ENCODE measurements around the gene ENPP3.
A peak's percentile ranks its signal among the peaks of the same experiment; 100 is the strongest.

ENPP3 gene

DNA sequence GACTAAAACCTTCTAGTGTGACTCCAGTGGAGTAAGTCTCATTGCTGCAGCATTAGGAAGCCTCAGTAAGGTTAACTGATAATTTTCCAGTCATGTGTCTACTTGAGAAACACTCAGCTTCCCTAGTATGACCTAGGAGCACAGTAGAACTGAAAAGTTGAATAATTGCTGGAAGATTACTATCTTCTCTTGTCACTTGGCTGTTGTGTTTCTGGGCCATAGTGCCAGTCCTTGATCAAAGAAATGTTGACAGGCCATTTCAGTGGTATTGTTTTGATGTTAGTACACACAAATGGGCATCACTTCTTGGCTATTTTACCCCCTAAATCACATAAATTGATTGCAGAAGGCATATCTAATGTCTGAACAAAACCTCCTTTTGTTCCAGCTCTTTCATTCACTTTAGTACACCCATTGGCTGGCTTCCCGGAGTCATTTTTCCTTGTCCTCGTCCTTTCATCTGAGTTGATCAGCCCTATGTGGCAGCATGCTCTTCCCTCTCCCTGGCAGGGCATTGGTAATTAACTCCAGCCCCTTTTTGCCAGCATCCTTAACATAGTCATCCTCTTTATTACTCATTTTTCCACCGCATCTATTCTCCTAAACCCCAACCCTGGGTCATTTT lies 6.0 kb downstream of the ENPP3 start:
- no peak for DNase-seq (ENCODE audit: low read depth)

DNA sequence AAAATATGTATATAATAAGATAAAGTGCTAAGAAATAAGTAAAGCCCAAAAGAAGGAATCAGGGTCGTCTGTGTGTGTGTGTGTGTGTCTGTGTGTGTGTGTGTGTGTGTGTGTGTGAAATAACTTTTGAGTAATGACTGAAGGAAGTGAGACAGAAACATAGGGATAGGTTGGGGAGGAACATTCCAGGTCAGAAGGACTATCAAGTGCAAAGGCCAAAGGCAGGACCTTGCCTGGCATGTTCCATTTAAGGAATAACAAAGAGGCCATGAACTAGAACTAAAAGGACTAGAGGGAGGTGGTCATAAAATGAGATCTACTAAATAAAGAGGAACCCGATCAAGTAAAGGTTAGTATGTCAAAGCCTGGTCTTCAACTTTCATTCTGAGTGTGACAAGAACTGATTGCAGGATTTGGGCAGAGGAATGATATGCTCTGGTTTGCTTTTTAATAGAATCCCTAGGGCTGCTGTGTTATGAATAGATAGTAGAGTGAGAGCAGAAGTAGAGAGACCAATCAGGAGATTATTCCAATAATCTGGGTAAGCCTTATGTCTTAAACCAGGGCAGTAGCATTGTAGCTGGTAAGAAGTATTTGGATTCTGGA lies 6.9 kb downstream of the ENPP3 start:
- no peak for DNase-seq (ENCODE audit: low read depth)

DNA sequence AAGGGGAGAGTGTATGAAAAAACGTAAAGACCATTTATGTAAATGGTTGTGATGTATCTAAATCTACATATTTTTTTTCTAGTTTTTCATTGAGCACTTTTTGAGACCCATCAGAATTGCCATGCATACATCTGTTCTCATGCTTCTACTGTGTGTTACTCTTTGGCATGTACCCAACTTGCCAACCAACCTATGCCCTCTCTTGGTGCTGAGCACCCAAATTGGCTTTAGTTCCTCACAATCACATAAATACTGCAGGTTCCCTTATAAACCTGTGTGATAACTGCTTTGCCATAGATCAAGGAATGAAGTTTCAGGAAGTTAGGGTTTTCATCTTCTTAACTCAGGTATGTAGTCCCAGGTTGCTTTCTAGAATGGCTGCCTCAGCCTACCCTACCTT lies 7.8 kb downstream of the ENPP3 start:
- DNase-seq (ENCODE audit: low read depth): no peak

DNA sequence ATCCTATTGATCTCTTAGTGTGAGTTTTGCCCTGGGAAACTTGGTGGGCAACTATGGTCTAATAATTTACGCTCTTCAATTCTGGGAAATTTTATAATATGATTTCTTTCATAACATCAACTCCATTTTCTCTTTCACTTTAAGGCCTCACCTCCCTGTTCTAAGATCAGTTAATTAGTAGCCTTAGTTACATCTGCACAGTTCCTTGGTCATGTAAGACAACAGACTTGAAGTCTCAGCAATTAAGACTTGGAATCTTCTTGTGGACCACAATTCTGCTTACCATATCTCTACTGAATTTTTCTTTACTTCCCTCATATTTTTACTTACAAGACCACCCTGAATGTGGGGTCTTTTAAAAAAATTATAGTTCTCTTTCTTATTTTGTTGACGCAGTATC lies 8.7 kb downstream of the ENPP3 start:
- no peak for DNase-seq (ENCODE audit: low read depth)

DNA sequence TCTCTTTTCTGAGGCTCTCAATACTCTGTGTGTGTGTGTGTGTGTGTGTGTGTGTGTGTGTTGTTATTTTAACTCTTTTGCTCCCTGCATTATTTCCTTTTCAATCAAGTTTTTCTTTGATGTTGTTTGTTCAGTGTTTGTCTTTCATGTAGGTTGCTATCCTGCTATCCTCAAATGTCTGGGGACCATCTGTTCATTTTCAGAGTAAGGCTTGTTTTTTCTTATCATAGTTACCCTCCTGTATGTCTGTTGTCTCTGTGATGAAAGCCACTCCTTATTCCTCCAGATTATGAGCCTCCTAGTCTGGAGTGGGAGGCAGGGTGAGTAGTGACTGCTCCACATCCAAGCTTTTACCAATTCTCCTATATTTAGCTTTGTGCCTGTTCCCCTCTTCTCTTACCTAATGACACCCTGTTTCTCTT lies 9.2 kb downstream of the ENPP3 start:
- no peak for DNase-seq (ENCODE audit: low read depth)

DNA sequence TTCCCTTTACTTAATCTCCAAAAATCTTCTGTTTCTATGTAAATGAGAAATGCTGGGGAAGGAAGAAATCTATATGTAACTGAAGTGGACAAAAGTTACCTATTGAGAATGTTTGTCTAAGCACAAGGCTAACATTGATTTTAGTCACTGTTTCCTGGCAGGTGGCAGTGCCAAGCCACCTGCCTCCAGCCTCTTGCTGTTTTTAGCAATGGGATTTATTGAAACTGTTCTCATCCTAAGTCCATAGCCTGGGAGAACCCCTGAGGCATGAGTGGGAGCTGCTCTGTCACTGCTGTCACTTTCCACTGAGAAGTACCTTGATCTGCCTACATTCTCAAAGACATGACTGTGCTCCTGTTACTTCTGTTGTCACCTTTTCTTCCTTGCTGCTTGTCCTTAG lies 14.7 kb downstream of the ENPP3 start:
- no peak for DNase-seq (ENCODE audit: low read depth)

DNA sequence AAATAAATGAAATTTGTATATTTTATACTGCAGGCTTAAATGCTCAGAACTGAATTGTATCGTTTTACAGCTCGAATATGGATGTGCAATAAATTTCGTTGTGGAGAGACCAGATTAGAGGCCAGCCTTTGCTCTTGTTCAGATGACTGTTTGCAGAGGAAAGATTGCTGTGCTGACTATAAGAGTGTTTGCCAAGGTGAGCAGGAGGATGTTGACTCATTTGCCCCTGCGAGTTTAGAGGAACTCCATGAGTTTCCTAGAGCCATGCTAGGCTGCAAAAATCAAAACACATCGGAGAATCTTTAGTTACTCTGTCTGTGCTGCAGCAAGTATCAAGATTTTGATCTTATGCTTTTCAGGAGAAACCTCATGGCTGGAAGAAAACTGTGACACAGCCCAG lies 15.4 kb downstream of the ENPP3 start:
- no peak for DNase-seq (ENCODE audit: low read depth)

DNA sequence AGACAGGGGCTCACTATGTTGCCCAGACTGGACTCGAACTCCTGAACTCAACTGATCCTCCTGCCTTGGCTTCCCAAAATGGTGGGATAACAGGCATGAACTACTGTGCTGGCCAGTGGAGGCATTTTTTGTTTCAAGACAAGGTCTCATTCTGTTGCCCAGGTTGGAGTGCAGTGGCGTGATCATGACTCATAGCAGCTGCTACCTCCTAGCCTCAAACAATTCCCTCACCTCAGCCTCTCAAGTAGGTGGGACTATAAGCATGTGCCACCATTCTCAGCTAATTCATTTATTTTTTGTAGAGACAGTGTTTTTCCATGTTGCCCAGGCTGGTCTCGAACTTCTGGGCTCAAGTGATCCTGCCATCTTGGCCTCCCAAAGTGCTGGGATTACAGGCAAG lies 17.2 kb downstream of the ENPP3 start:
- DNase-seq (ENCODE audit: low read depth): no peak

DNA sequence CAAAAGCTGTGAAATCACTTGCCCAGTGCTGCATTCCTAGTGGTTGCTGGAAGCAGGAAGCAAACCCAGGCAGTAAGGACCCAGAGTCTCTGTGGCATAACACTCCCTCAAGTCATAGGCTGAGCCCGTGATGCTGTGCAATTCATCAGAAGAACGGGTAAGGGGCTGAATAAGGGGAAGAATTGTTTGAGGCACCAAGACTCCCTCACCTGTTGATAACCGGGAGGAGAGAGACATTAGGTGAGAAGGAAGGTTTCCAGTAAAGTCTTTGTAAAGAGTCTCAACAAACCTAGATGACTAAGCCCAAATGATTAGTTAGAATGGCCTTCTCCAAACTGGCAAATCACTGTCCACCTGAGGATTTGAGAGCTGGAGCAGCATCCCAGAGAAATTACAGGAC lies 18.3 kb downstream of the ENPP3 start:
- DNase-seq (ENCODE audit: low read depth): no peak

DNA sequence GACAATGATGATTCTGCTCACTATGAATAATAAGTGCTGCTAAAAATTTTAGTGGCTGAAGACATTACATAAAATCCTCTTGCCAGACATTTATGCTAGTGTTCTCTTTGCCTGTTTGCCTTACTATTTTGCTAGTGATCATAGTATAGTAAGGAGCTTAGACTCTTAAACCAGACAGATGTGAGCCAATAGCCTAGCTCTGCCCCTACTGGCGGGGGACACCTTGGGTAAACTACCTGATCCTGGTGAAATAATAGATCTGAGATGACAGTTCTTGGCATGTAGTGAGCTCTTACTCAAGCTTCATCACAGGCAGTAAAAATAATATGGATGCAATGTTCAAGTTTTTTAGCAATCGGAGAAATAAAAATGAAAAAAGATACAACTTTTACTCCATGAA lies 18.8 kb downstream of the ENPP3 start:
- DNase-seq (ENCODE audit: low read depth): no peak

DNA sequence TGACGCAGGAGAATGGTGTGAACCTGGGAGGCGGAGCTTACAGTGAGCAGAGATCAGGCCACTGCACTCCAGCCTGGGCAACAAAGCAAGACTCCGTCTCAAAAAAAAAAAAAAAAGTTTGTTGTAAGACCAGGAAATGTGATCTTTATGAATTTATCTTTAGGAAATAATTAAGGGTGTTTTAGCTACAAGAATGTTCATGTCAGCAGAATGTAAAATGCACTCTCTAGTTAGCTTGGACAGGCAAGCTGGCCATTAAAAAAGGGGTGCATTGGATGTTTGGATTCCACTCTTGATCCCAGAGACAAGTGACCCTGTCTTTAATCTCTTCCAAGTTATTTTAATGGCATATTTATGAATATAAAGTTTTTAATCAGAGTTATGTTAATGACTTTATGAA lies 19.6 kb downstream of the ENPP3 start:
- DNase-seq (ENCODE audit: low read depth): no peak

DNA sequence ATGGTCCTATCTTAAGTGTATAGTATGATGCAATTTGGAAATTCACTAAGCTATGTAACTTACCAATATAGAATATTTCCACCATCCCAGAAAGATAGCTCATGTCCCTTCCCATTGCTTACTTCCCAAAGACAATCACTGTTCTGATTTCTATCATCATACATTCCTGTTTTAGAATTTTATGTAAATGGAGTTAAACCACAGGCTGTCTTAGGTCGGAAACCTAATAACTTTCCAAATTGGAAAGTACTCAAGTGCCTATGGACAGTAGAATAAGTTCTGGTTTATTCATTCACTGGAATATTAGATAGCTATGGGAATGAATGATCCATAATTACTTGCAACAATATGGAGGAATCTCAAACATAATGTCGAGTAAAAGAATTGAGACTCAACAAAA lies 20.1 kb downstream of the ENPP3 start:
- no peak for DNase-seq (ENCODE audit: low read depth)

DNA sequence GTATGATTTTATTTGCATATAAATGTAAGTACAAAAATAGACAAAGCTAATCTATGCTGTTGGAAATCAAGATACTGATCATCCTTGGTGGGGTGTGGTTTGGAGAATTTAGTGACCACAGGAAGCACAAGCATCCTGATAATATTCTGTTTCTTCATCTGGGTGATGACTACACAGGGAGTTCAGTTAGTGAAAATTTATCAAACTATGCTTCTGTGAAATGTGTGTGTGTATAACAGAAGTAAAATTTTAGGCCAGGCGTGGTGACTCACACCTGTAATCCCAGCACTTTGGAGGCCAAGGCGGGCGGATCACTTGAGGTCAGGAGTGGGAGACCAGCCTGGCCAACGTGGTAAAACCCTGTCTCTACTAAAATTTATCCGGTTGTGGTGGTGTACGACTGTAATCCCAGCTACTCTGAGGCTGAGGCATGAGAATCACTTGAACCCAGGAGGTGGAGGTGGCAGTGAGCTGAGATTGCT lies 20.6 kb downstream of the ENPP3 start:
- peak; percentile 97 for DNase-seq (ENCODE audit: low read depth)

DNA sequence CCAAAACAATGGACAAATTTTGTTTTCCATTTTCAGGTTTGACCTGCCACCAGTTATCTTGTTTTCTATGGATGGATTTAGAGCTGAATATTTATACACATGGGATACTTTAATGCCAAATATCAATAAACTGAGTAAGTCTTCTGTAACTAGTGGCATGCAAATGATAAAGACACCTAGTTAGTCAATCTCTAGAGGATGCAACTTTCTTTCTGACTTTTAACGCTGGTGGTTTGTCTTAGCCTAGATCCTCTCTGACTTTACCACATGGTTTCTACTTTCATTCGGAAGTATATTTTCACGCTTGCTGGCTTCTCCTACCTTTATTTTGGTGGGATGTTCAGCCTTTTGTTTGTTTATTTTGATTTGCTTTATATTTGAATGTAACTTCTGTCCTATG lies 21.2 kb downstream of the ENPP3 start:
- no peak for DNase-seq (ENCODE audit: low read depth)

DNA sequence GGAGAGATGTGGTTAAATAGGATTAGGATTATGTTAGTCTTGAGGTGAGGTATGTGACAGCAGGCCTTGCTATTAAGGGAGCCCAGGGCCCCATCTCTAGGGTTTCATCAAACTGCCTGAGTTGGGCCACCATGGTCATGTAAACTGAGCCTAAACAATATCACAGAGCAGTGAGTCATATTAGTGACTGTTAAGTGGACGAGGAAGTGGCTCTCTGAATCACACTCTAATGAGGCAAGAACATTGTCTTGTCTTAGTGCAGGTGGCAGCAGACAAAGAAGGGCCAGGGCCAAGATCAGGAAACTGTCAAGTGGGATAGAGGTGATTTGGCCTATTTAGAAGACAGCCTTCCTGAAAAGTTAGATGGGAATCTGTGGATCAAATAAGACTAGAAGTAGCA lies 23.1 kb downstream of the ENPP3 start:
- peak; percentile 29 for DNase-seq (ENCODE audit: low read depth)

DNA sequence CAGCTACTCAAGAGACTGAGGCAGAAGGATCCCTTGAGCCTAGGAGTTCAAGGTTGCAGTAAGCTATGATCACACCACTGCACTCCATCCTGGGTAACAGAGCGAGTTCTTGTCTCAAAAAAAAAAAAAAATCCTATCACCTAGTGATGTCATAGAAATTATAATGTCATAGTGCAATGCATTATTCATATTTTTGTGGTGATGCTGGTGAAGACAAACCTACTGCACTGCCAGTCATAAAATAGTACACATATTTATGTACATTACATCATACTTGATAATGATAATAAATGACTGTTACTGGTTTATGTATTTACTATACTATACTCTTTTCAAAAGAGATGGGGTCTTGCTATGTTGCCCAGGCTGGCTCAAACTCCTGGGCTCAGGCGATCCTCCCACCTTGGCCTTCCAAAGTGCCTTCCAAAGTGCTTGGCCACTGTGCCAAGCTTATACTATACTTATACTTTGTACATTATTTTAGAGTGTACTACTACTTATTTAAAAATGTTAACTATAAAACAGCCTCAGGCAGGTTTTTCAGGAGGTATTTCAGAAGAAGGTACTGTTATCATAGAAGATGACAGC lies 26.6 kb downstream of the ENPP3 start:
- DNase-seq (ENCODE audit: low read depth): no peak

DNA sequence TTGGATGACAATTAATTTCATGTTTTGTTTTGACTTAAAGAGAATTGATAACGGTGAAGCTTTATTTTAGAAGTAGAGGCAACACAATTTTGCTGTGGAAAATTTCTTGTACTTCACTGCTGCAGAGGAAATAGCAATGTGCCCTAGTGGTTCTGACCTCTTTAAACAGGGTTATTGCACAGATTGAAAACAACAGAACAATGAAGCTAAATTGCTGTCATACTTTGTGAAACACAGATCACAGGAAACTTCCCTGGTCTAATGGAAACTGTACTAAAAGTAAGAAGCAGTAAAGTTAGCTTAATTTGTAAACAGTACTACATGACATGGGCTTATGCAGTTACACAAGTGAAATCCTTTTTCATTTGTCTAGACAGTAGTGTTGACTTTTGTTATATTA lies 32.8 kb downstream of the ENPP3 start:
- DNase-seq (ENCODE audit: low read depth): no peak

DNA sequence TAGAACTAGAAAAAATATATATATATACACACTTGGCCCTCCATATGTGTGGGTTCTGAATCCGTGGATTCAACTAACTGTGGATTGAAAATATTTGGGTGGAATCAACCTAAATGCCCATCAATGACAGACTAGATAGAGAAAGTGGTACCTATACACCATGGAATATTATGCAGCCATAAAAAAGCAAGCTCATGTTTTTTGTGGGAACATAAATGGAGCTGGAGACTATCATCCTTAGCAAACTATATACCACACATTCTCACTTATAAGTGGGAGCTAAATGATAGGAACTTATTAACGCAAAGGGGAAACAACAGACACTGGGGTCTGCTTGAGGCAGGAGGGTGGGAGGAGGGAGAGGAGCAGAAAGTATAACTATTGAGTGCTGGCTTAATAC lies 36.1 kb downstream of the ENPP3 start:
- DNase-seq (ENCODE audit: low read depth): no peak

DNA sequence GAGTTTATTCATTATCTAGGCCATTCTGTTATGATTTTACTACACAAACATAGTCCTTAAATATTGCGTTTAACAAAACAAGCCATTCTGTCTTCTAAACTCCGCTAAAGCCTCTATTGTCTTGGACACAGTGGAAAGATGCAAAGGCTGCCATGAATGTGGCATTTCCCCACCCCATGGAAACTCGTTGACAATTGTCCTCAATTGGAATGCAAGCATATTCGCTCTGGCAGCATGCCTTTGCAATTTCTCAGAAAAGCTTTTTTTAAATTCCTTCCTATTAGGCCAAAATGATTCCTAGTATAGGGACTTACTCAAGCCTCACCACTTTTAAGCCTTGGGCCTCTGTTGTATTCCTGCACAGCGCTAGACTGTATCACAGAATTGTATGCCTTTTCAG lies 41.3 kb downstream of the ENPP3 start:
- no peak for DNase-seq (ENCODE audit: low read depth)

DNA sequence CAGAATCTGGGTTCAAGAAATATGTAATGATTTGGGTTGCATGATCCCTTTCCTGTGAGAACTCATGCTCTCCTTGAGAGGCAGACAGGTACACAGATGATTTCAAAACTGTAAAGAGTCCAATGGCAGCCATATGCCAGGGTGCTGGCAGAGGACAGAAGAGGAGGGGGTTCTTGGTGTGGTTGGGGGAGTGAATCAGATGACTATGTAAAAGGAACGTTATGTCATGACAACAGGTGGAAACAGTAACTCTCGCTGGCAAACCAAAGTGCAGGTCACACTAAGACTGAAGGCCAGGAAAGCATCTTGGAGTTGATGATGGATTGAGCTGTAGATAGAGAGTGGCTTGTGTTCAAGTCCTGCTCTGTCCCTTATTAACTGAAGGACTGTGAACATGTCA lies 43.8 kb downstream of the ENPP3 start:
- no peak for DNase-seq (ENCODE audit: low read depth)

DNA sequence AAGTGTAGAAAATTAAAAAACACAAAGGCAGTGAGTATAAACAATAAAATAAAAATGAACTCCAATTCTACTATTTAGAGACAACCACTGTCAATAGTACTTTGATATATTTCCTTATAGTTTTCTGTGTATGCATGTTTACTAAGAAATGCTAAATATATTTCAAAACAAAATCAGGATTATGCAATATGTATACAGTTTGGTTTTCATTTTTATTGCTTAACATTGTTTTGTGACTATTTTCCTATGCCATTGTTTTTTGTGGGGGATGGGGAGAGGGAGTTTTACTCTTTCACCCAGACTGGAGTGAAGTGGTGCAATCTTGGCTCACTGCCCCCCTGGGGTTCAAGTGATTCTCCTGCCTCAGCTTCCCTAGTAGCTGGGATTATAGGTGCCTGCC lies 44.5 kb downstream of the ENPP3 start:
- no peak for DNase-seq (ENCODE audit: low read depth)

DNA sequence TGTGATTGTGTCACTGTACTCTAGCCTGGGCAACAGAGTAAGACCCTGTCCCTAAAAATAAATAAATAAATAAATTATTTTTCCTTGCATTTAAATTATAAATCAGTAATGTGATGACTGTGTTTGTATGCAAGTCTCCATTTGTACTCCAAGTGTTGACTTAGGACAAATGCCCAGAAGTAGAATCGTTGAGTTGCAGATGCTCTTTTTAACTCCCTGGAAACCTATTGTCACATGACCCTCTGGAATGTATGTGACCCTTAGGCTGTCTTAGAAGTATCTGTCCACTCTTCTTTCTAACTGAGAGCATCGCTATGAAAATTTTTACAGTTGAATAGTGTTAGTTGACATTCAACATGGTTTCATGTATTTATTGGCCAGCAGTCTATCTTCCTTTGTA lies 45.3 kb downstream of the ENPP3 start:
- no peak for DNase-seq (ENCODE audit: low read depth)

DNA sequence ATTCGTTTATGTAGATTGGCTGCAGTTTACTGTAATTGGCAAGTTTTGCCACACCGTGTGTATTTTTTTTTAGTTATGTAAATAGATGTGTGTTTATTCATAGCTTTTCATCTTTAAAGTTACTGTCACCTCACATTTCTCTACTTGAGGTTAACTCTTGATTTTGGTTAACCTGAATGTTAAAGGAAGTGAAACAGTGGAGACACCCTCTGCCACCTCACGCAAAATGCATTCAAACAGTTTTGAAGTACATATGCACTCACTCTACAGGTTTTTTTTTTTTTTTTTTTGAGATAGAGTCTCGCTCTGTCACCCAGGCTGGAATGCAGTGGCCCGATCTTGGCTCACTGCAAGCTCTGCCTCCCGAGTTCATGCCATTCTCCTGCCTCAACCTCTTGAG lies 46.4 kb downstream of the ENPP3 start:
- DNase-seq (ENCODE audit: low read depth): no peak

DNA sequence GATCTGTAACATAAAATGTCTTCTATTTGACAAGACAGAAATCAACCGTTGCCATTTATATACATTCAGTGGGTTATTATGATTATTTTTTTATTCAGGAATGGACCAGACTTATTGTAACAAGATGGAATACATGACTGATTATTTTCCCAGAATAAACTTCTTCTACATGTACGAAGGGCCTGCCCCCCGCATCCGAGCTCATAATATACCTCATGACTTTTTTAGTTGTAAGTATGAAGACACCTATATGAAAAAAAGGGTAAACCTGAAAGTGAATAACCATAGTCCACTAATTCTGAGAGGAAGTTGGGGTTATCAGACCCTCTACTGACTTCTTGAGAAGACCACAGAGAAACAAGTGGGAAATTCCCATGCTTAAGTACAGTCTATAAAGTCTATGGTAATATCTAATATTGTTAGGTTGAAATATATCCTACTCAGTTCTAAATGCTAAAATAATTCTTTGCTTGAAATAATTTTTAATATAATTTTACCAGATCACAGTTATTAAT lies 48.2 kb downstream of the ENPP3 start:
- no peak for DNase-seq (ENCODE audit: low read depth)

Measured in amniotic epithelial cell (primary cell).